ENCODE data around the gene PEAR1.

- TF ChIP-seq CTCF (conservative IDR thresholded peaks at IDR 0.05 in 1 of 2, IDR thresholded peaks at IDR 0.05 in 1 of 2; ENCODE audit: extremely low read depth in 1 of 2, insufficient read depth in 1 of 2, low read depth in 1 of 2, low read length in 2 of 2) (no peak), EZH2 (IDR thresholded peaks at IDR 0.05; ENCODE audit: borderline replicate concordance, low read length) (no peak)
These were observed 60.1 kb downstream of the PEAR1 start for GRCh38 chr1:156953571-156953970.

Data from mammary epithelial cell (primary cell).